Activated T-cell treated with anti-CD3 and anti-CD28 coated beads, Interleukin-2, amount 50 U/mL, for 72 hours (primary cell): Measurements from ENCODE around the gene GRID1. TPM values are rescaled to one million over a fixed set of nuclear protein-coding genes. Genes with fewer than 3 reads are reported as not detected.

Experiments used
- ATAC-seq, 2 donors: fragments of 150-1000 bp; cut with Tn5 transposase; replicated peaks in 1 of 2; 2 replicates each; pipeline ENCODE4 v1.10.0; 2021; ENCODE audit warnings: moderate library complexity in 2 of 2, mild to moderate bottlenecking in 1 of 2
- DNase-seq, 2 donors: peaks; one replicate each; pipeline ENCODE4 v3.0.0; 2021 to 2022; ENCODE audit warnings: mixed read lengths in 1 of 2
- H3K27ac Mint-ChIP-seq: one replicate; pipeline ENCODE4 v1.8.0; 2022; ENCODE audit warnings: mild to moderate bottlenecking, moderate library complexity, mixed read lengths
- H3K27me3 Mint-ChIP-seq: one replicate; pipeline ENCODE4 v1.8.0; 2022; ENCODE audit warnings: low read depth, mixed read lengths
- H3K36me3 Mint-ChIP-seq, 2 donors: one replicate each; pipeline ENCODE4 v1.8.0; 2022; ENCODE audit warnings: mixed read lengths in 2 of 2, mild to moderate bottlenecking in 1 of 2; ENCODE audit not compliant: insufficient read depth in 2 of 2
- H3K4me1 Mint-ChIP-seq: one replicate; pipeline ENCODE4 v1.8.0; 2022; ENCODE audit warnings: low read depth, mixed read lengths
- H3K4me3 Mint-ChIP-seq, 2 donors: one replicate each; pipeline ENCODE4 v1.8.0; 2022; ENCODE audit warnings: mild to moderate bottlenecking in 2 of 2, mixed read lengths in 2 of 2, moderate library complexity in 2 of 2
- H3K9me3 Mint-ChIP-seq, 2 donors: one replicate each; pipeline ENCODE4 v1.8.0; 2022; ENCODE audit warnings: mixed read lengths in 2 of 2
- total RNA-seq, 2 donors: library from RNA; stranded (reverse); gene quantifications; one replicate each; pipeline ENCODE4 v1.2.3, GENCODE V29; 2022

The GRID1 gene
- total RNA-seq, 2 donors from 2014 or later, result not detected

DNA sequence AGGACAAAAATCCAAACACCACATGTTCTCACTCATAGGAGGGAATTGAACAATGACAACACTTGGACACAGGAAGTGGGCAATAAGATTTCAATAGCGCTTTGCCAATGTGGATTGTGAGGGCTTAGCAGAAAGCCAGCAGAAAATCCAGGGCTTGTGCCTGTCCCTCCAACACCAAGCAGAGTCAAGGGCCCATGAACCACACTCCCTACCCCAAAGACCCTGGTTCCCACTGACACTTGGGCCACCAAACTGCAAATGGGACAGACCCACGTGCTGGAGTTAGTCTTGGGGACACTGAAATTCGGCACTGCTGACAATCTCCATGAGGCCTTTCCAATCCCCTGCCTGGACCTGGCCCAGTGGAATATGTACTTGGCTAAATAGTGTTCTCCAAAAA is 67.0 kb downstream of the GRID1 start:
- DNase-seq (no peak), ATAC-seq (no peak)
- no peaks in the 10 kb centered on the region for H3K4me1 Mint-ChIP-seq
- H3K27me3 Mint-ChIP-seq, result peaks cover 5% of the 10 kb centered on the region
- H3K36me3 Mint-ChIP-seq, result no peaks in the 10 kb centered on the region
- H3K27ac Mint-ChIP-seq, result no peak overlapping the region
- no peaks in the 10 kb centered on the region for H3K9me3 Mint-ChIP-seq
- H3K4me3 Mint-ChIP-seq, result no peak overlapping the region

- ATAC-seq (no peak), DNase-seq (no peak)
- H3K27me3 Mint-ChIP-seq, result peaks cover 5% of the 10 kb centered on the region
- no peak overlapping the region for H3K27ac Mint-ChIP-seq
- H3K4me3 Mint-ChIP-seq, result no peak overlapping the region
- no peaks in the 10 kb centered on the region for H3K4me1 Mint-ChIP-seq
- H3K9me3 Mint-ChIP-seq, result no peaks in the 10 kb centered on the region
- H3K36me3 Mint-ChIP-seq, result no peaks in the 10 kb centered on the region
These were observed 68.0 kb downstream of the GRID1 start for GRCh38 chr10:86298501-86299001.

GRCh38 chr10:86295791-86296190 is 70.8 kb downstream of the GRID1 start:
- no peak overlapping the region for H3K27ac Mint-ChIP-seq
- H3K4me1 Mint-ChIP-seq, result no peaks in the 10 kb centered on the region
- peaks cover 5% of the 10 kb centered on the region for H3K27me3 Mint-ChIP-seq
- no peak for DNase-seq
- no peaks in the 10 kb centered on the region for H3K9me3 Mint-ChIP-seq
- H3K4me3 Mint-ChIP-seq, result no peak overlapping the region
- H3K36me3 Mint-ChIP-seq, result no peaks in the 10 kb centered on the region
- no peak for ATAC-seq

DNA sequence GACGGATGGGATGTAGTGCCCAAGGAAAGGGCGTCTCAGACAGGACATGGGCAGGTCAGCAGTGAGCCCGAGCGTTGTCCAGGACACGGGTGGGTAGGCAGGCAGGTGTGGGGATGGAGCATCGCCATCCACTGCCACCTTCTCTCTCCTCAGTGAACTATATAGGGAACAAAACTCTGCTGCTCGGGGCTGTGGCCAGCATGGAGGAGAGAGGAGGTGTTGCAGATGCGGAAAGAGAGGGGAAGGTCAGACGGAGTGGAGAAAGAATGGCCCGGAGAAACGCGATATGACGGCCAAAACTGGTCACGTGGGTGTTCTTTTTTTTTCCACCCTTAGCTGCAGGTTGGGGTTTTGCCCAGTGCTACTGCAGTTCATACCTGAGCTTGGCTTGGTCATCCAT is 71.2 kb downstream of the GRID1 start:
- no peaks in the 10 kb centered on the region for H3K4me1 Mint-ChIP-seq
- no peaks in the 10 kb centered on the region for H3K9me3 Mint-ChIP-seq
- ATAC-seq (no peak), DNase-seq (no peak)
- H3K27ac Mint-ChIP-seq, result no peak overlapping the region
- H3K27me3 Mint-ChIP-seq, result peaks cover 5% of the 10 kb centered on the region
- no peak overlapping the region for H3K4me3 Mint-ChIP-seq
- no peaks in the 10 kb centered on the region for H3K36me3 Mint-ChIP-seq

DNA sequence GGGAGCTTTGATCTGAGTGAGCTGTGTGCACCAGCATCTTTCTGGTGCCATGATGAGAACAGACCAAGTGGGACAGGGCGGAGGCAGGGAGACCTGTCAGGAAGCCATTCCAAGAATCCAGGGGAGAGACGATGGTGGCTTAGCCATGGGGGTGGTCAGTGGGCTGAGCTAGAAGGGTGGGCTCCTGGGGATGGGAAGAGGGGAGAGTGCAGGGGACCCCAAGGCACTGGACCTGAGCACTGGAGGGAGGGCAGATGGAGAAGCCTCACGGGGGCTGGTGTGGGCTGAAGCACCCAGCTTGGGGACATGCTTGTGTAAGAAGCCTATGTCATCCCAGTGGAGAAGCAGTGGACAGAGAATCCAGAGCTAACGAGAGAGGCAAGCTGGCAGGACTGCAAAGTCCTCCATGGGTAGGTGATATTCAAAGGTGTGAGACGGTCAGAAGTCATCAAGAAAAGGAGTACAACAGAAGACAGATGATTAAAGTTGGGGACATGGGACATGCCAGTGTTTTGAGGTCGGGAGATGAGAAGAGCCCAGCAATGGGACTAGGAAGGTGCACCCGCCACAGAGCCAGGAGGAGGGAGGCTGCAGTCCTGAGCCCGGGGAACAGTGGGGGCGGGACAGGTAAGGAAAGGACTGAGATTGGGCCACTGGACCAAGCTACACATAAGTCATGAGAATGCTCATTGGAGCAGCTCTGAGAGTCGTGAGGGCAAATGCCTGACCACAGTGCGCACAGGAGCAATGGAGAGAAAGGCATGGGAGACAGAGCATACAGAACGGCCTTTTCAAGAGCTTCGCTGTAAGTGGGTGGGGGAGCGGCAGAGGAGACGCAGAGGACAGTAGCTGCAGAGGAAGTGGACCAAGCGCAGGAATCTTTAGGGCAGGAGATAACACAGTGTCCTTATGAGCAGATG is 72.0 kb downstream of the GRID1 start:
- H3K27ac Mint-ChIP-seq, result no peak overlapping the region
- DNase-seq (no peak), ATAC-seq (no peak)
- no peaks in the 10 kb centered on the region for H3K9me3 Mint-ChIP-seq
- H3K36me3 Mint-ChIP-seq, result no peaks in the 10 kb centered on the region
- H3K4me3 Mint-ChIP-seq, result no peak overlapping the region
- H3K27me3 Mint-ChIP-seq, result peaks cover 5% of the 10 kb centered on the region
- no peaks in the 10 kb centered on the region for H3K4me1 Mint-ChIP-seq

DNA sequence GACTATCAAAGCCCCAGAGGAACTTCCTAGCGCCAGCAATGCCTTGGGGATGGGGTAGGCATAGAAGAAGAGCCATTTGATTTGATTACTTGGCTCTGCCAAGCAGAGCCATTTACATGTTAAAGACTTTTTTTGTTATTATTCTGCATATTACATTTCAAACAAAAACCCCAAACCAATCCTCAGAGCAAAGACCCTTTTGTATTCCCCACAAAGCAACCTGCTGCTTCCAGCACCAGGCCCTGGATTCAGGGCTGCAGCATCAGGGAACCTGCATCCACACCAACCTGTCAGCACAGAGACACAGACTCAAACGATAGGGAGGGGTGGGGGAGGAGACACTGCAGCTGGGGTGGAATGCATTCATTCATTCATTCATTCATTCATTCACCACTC is 73.2 kb downstream of the GRID1 start:
- H3K4me3 Mint-ChIP-seq, result no peak overlapping the region
- no peaks in the 10 kb centered on the region for H3K9me3 Mint-ChIP-seq
- peaks cover 5% of the 10 kb centered on the region for H3K27me3 Mint-ChIP-seq
- no peak overlapping the region for H3K27ac Mint-ChIP-seq
- no peaks in the 10 kb centered on the region for H3K4me1 Mint-ChIP-seq
- DNase-seq, result no peak
- H3K36me3 Mint-ChIP-seq, result no peaks in the 10 kb centered on the region
- ATAC-seq, result no peak

- Mint-ChIP-seq H3K4me1 (no peaks in the 10 kb centered on the region), H3K4me3 (no peak overlapping the region), H3K36me3 (no peaks in the 10 kb centered on the region), H3K9me3 (no peaks in the 10 kb centered on the region), H3K27me3 (peaks cover 5% of the 10 kb centered on the region), H3K27ac (no peak overlapping the region)
- no peak for DNase-seq
- no peak for ATAC-seq
These were observed 73.9 kb downstream of the GRID1 start for GRCh38 chr10:86292462-86293395.

DNA sequence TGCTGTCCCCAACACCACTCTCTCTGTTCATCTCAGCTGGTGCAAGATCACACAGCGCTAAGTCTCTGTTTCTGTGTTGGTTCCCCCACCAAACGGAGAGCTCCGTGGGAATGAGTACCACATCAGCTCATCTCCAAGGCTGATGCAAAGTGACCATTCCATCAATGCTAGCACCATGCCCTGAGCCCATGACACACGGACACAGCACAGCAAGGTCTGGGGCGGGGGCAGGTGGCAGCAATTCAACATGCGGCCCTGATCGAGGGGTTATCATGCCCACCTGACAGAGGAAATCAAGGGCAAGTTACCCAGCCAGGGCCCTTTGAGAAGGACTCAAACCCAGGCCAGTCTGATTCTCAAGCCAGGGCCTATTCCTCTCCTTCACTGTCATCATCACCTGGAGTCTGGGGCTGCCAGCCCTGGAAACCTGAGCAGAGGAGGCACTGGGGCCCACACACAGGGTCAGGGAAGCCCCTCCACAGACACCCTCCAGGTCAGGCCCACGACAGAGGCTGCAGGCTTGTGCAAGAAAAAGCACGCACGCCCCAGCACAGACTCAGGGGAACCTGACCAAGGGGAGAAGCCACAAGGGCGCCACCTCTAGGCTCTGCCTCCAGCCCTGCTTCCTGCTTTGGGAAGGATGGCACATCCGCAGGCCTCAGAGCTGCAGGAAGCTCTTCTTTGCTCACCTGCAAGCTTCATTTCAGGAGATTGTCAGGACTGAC is 74.8 kb downstream of the GRID1 start:
- H3K27me3 Mint-ChIP-seq, result peaks cover 5% of the 10 kb centered on the region
- H3K36me3 Mint-ChIP-seq, result no peaks in the 10 kb centered on the region
- ATAC-seq, result no peak
- no peaks in the 10 kb centered on the region for H3K9me3 Mint-ChIP-seq
- no peak for DNase-seq
- H3K4me1 Mint-ChIP-seq, result no peaks in the 10 kb centered on the region
- H3K4me3 Mint-ChIP-seq, result no peak overlapping the region
- H3K27ac Mint-ChIP-seq, result no peak overlapping the region

GRCh38 chr10:86290933-86291615 is 75.5 kb downstream of the GRID1 start:
- Mint-ChIP-seq H3K27me3 (peaks cover 5% of the 10 kb centered on the region), H3K4me3 (no peak overlapping the region), H3K36me3 (no peaks in the 10 kb centered on the region), H3K9me3 (no peaks in the 10 kb centered on the region), H3K27ac (no peak overlapping the region), H3K4me1 (no peaks in the 10 kb centered on the region)
- ATAC-seq (no peak), DNase-seq (no peak)

DNA sequence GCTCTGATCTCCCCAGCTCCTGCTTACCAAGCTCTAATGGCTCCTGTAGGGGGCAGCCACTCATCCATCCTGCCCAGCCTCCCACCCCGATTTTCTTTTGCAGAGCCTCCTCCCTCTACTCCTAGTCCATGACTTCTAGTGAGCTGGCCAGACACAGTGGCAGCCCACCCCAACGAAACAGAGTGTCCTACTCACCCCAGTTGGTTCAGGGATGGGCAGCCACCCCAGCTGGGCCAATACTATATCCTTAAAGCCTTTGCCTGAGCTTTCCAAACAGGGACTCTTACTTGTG is 77.1 kb downstream of the GRID1 start:
- H3K9me3 Mint-ChIP-seq, result no peaks in the 10 kb centered on the region
- ATAC-seq (no peak), DNase-seq (no peak)
- no peak overlapping the region for H3K4me3 Mint-ChIP-seq
- no peaks in the 10 kb centered on the region for H3K27me3 Mint-ChIP-seq
- H3K4me1 Mint-ChIP-seq, result no peaks in the 10 kb centered on the region
- no peaks in the 10 kb centered on the region for H3K36me3 Mint-ChIP-seq
- no peak overlapping the region for H3K27ac Mint-ChIP-seq

DNA sequence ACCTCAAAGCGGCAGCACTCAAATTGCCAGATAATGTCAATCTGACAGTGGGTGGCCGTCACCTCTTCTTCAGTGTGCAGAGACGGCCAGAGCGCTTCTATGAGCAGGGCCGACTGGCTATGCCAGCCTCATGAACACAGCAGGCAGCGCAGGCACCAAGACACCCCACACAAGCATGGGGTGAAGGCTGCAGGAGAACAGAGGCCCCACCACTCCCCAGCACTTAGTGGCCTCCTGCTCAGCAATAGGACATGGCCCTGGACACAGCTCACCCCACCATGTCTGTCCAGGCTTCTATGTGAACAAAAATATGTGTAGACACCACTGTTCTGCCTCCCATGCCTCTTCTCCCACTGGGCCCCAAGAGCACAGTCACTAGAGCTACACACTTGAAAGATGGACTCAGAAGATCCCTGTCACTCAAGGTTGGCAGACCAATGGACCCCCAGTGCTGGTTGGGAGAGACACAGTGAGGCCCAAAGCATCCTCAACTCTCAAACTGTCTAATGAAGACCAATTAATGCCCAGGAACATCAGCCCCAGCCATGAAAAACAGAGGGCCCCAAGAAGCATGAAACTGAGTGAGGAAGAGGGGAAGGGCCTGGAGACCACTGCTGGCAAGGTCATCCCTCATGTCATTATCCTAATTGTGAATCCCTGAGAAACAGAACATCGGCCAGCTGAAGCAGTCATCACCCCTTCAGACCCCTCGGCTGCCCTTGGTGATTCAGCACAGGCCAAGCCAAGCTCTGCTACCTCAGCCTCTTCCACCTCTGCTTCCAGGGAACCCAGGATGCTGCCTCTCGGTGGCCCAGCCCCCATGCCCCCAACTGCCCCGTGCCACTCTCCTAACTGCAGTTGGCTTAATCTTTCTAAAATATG is 77.7 kb downstream of the GRID1 start:
- H3K36me3 Mint-ChIP-seq, result no peaks in the 10 kb centered on the region
- no peak overlapping the region for H3K27ac Mint-ChIP-seq
- H3K9me3 Mint-ChIP-seq, result no peaks in the 10 kb centered on the region
- no peaks in the 10 kb centered on the region for H3K4me1 Mint-ChIP-seq
- DNase-seq (no peak), ATAC-seq (no peak)
- H3K4me3 Mint-ChIP-seq, result no peak overlapping the region
- no peaks in the 10 kb centered on the region for H3K27me3 Mint-ChIP-seq
